ENCODE results near the gene TCEA2.
A peak's percentile ranks its signal among the peaks of the same experiment; 100 is the strongest.

The TCEA2 gene

DNA sequence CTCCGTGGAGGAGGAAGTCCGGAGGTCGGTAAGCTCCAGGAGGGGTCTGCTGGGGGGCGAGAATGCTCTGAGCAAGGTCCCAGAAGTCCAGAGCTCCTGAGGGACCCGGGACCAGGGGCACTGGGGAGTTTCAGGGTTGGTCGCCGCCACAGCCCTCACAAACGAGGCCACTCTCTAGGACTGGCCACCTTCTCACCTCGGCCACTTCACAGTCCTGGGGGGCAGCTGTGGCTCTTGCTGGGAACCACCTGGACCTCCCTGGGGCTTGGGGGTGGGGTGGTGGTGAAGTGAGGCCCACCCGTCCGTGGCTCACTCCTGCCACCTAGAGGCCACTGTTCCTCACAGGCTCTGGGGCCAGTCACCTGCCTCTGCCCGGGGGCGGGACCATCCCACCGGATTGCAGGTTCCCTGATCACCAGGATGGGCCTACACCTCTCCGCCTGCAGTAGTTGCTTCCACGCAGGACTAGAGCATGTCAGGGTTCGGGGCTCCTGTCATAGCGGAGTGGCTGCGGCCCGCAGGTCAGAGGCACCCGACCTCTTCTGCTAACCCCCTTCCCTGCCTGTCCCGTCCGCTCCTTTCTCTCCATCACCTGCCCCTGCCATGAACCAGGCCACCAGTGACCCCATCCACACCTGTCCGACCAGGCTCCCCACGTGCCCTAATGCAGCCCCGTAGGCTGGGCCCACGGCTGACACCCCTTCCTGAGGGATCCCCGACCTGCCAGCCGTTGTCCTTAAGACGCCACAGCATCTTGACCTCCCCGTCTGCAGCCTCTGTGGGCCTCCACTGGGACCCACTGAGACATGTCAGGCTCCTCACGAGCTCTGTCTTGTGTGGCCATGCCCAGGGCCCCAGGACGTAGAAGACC is 5.1 kb upstream of the TCEA2 start:
- Histone ChIP-seq H3K9ac (no peak overlapping the region), H2AFZ (peak overlapping the region; percentile 17), H3K4me3 (ENCODE audit: low read depth, low read length) (no peak overlapping the region), H3K4me1 (peaks cover 4% of the 10 kb centered on the region), H3K79me2 (no peaks in the 10 kb centered on the region), H3K36me3 (ENCODE audit: control insufficient read depth, insufficient read depth, low read length) (no peaks in the 10 kb centered on the region), H3K9me3 (ENCODE audit: control insufficient read depth, low read length) (no peaks in the 10 kb centered on the region), H3K27ac (peak overlapping the region; percentile 42), H3K4me2 (ENCODE audit: low read length) (peak overlapping the region; percentile 23), H3K27me3 (ENCODE audit: control insufficient read depth, insufficient read depth, low read length) (no peaks in the 10 kb centered on the region)
- TF ChIP-seq, protein P1, sequence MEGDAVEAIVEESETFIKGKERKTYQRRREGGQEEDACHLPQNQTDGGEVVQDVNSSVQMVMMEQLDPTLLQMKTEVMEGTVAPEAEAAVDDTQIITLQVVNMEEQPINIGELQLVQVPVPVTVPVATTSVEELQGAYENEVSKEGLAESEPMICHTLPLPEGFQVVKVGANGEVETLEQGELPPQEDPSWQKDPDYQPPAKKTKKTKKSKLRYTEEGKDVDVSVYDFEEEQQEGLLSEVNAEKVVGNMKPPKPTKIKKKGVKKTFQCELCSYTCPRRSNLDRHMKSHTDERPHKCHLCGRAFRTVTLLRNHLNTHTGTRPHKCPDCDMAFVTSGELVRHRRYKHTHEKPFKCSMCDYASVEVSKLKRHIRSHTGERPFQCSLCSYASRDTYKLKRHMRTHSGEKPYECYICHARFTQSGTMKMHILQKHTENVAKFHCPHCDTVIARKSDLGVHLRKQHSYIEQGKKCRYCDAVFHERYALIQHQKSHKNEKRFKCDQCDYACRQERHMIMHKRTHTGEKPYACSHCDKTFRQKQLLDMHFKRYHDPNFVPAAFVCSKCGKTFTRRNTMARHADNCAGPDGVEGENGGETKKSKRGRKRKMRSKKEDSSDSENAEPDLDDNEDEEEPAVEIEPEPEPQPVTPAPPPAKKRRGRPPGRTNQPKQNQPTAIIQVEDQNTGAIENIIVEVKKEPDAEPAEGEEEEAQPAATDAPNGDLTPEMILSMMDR (IDR thresholded peaks at IDR 0.05): peak; percentile 83

DNA sequence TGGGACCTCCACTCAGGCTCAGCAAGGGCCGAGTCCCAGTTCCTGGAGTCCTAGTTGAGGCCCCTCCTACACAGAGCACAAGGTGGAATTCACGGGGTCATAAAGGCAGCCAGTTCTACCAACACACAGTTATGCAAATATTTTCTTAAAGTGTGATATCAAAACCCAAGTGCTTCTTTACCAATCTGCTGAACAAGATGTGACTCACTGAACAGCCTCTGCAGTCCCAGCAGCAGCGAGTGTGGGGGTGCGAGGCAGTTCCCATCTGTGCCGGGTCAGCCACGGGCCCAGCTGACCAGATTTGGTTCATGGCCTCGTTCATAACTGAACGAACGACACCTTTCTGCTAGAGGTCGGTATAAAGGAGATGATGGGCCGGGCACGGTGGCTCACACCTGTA is 4.5 kb upstream of the TCEA2 start:
- no peak overlapping the region for H3K9ac ChIP-seq
- no peak overlapping the region for H3K27ac ChIP-seq
- TF ChIP-seq, protein P1 (IDR thresholded peaks at IDR 0.05): no peak
- H3K4me2 ChIP-seq (ENCODE audit: low read length): no peak overlapping the region
- H3K27me3 ChIP-seq (ENCODE audit: control insufficient read depth, insufficient read depth, low read length): no peaks in the 10 kb centered on the region
- H3K4me1 ChIP-seq: peaks cover 4% of the 10 kb centered on the region
- H3K4me3 ChIP-seq (ENCODE audit: low read depth, low read length): no peak overlapping the region
- no peaks in the 10 kb centered on the region for H3K79me2 ChIP-seq
- H2AFZ ChIP-seq: no peak overlapping the region
- H3K9me3 ChIP-seq (ENCODE audit: control insufficient read depth, low read length): no peaks in the 10 kb centered on the region
- no peaks in the 10 kb centered on the region for H3K36me3 ChIP-seq (ENCODE audit: control insufficient read depth, insufficient read depth, low read length)

DNA sequence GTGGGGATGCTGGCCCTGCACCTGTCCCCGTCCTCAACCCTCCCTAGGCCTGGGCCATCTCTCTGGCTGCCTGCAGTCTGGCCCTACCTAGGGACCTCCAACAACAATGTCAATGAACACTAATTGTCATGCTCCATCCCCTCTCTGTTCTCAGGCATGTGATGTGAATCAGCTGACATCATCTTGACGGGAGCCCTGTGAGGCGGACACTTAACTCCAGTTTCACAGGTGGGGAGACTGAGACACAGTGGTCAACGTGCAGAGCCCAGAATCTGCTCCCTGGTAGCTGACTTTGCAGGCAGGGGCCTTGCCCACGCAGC is 762 bp upstream of the TCEA2 start:
- Histone ChIP-seq H3K4me1 (peaks cover 20% of the 10 kb centered on the region), H3K36me3 (ENCODE audit: control insufficient read depth, insufficient read depth, low read length) (no peaks in the 10 kb centered on the region), H3K9me3 (ENCODE audit: control insufficient read depth, low read length) (no peaks in the 10 kb centered on the region), H3K9ac (peak overlapping the region; percentile 22), H3K4me2 (ENCODE audit: low read length) (peak overlapping the region; percentile 88), H3K27ac (peak overlapping the region; percentile 87), H2AFZ (peak overlapping the region; percentile 92), H3K79me2 (peaks cover 5% of the 10 kb centered on the region), H3K27me3 (ENCODE audit: control insufficient read depth, insufficient read depth, low read length) (no peaks in the 10 kb centered on the region), H3K4me3 (ENCODE audit: low read depth, low read length) (peak overlapping the region; percentile 71)
- TF ChIP-seq, protein P1 (IDR thresholded peaks at IDR 0.05): no peak

DNA sequence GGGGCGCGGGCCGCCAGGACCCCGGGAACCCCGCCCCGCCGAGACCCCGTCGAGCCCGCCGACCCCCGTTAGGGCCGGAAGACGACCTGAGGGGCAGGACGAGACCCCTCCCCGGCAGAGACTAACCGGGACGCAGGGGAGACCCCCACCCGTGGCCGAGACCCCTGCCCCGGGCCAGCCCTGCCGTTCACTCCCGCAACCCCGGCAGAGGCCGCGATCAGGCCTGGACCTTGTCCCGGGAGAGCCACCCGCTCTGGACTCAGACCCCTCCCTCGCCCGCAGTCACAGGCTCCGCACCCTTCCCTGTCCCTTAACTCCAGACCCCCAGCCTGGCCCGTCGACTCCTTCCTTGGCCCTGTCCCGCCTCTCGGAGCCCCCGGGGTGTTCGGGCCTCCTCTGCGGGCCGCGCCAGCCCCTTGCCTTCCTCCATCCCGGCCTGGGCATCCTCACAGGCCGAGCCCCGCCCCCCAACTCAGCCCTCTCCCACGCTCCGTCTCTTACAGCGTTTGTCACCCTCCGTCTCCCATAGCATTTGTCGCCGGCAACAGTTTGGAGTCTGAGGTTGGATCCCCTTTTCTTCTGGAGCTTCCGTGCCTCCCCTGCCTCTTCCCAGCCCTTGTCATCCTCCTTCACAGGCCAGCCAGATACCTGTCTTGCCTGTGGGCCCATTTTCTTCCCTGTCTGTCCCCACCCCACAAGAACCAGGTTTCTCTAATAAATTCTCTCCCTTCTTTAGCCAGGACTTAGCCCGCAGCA is 569 bp downstream of the TCEA2 start:
- H3K4me1 ChIP-seq: peaks cover 20% of the 10 kb centered on the region
- no peaks in the 10 kb centered on the region for H3K36me3 ChIP-seq (ENCODE audit: control insufficient read depth, insufficient read depth, low read length)
- H3K27ac ChIP-seq: peak overlapping the region; percentile 68
- H3K9me3 ChIP-seq (ENCODE audit: control insufficient read depth, low read length): no peaks in the 10 kb centered on the region
- peak overlapping the region; percentile 71 for H3K4me3 ChIP-seq (ENCODE audit: low read depth, low read length)
- peak overlapping the region; percentile 57 for H3K9ac ChIP-seq
- TF ChIP-seq, protein P1 (IDR thresholded peaks at IDR 0.05): no peak
- no peaks in the 10 kb centered on the region for H3K27me3 ChIP-seq (ENCODE audit: control insufficient read depth, insufficient read depth, low read length)
- H3K4me2 ChIP-seq (ENCODE audit: low read length): peak overlapping the region; percentile 98
- H2AFZ ChIP-seq: peak overlapping the region; percentile 79
- H3K79me2 ChIP-seq: peaks cover 5% of the 10 kb centered on the region

Data from parathyroid adenoma (tissue), 2 donors.